GM21367 (cell line): ENCODE results near the gene KANK4.
"Not testable (repeated sequence)": the region's sequence is repeated elsewhere in the genome, so short reads cannot be mapped to it uniquely, and the experiment has no call there.

Source experiments
- ATAC-seq: cut with Tn5 transposase; IDR thresholded peaks from one replicate; pipeline ENCODE4 v1.9.1; 2021; ENCODE audit not compliant: unreplicated experiment

The KANK4 gene

GRCh38 chr1:62240651-62241370, 78.4 kb downstream of the KANK4 start:
- ATAC-seq, result no peak

- ATAC-seq, result not testable (repeated sequence)
These were observed 79.4 kb downstream of the KANK4 start for GRCh38 chr1:62239652-62240403.

GRCh38 chr1:62238507-62238906, 80.7 kb downstream of the KANK4 start:
- ATAC-seq, result no peak

- no peak for ATAC-seq
These were observed 81.3 kb downstream of the KANK4 start for GRCh38 chr1:62237950-62238374.

GRCh38 chr1:62237361-62237760, 81.9 kb downstream of the KANK4 start:
- ATAC-seq, result no peak

- no peak for ATAC-seq
These were observed 83.7 kb downstream of the KANK4 start for GRCh38 chr1:62235576-62235975.

- ATAC-seq, result no peak
These were observed 84.5 kb downstream of the KANK4 start for GRCh38 chr1:62234688-62235087.

GRCh38 chr1:62233926-62234450, 85.2 kb downstream of the KANK4 start:
- no peak for ATAC-seq

- no peak for ATAC-seq
These were observed 86.4 kb downstream of the KANK4 start for GRCh38 chr1:62232871-62233278.

GRCh38 chr1:62230718-62231117, 88.5 kb downstream of the KANK4 start:
- ATAC-seq, result no peak

GRCh38 chr1:62229932-62230331, 89.3 kb downstream of the KANK4 start:
- ATAC-seq, result no peak

GRCh38 chr1:62229468-62229867, 89.8 kb downstream of the KANK4 start:
- no peak for ATAC-seq

GRCh38 chr1:62228883-62229187, 90.4 kb downstream of the KANK4 start:
- no peak for ATAC-seq

- ATAC-seq, result no peak
These were observed 90.9 kb downstream of the KANK4 start for GRCh38 chr1:62228136-62228882.

- no peak for ATAC-seq
These were observed 91.7 kb downstream of the KANK4 start for GRCh38 chr1:62227496-62227895.

GRCh38 chr1:62224182-62224581, 95.1 kb downstream of the KANK4 start:
- ATAC-seq, result no peak

- no peak for ATAC-seq
These were observed 96.9 kb downstream of the KANK4 start for GRCh38 chr1:62222321-62222720.

- no peak for ATAC-seq
These were observed 98.1 kb downstream of the KANK4 start for GRCh38 chr1:62221171-62221570.

GRCh38 chr1:62220456-62220855, 98.8 kb downstream of the KANK4 start:
- not testable (repeated sequence) for ATAC-seq

GRCh38 chr1:62218604-62219003, 100.6 kb downstream of the KANK4 start:
- no peak for ATAC-seq

GRCh38 chr1:62213075-62213914, 105.9 kb downstream of the KANK4 start:
- ATAC-seq, result no peak
